ENCODE data around the gene PXDN. TPM values are rescaled to one million over a fixed set of nuclear protein-coding genes. Genes with fewer than 3 reads are reported as not detected.

The PXDN gene
- total and polyA plus RNA-seq, 9 of the 15 experiments (the other 6 are each of a cell fraction or from before 2014, with no cell fraction given), result 0.49 TPM; not detected in 8

- TF ChIP-seq CHD7 (IDR thresholded peaks at IDR 0.05; ENCODE audit: low read depth, low read length), result no peak
- TF ChIP-seq STAT5B (CRISPR knock-in tag; IDR thresholded peaks at IDR 0.05), result no peak
- no peak for TF ChIP-seq FIP1L1 (IDR thresholded peaks at IDR 0.05; ENCODE audit: low read depth, low read length, poor library complexity, severe bottlenecking)
- TF ChIP-seq ZNF133 (CRISPR knock-in tag; IDR thresholded peaks at IDR 0.05), result no peak
- no peak for TF ChIP-seq HMGN3 (IDR thresholded peaks at IDR 0.05; ENCODE audit: borderline replicate concordance, extremely low read depth, insufficient read length, low read depth, low read length)
- TF ChIP-seq CBX2 (IDR thresholded peaks at IDR 0.05; ENCODE audit: insufficient read depth, low read length, poor library complexity, severe bottlenecking), result no peak
- no peak for TF ChIP-seq ILK (tag; IDR thresholded peaks at IDR 0.05; ENCODE audit: borderline replicate concordance, low read depth)
- no peak for TF ChIP-seq E2F4 (CRISPR knock-in tag; IDR thresholded peaks at IDR 0.05; ENCODE audit: low read depth)
- no peak for TF ChIP-seq ELK3 (CRISPR knock-in tag; IDR thresholded peaks at IDR 0.05)
- no peak for TF ChIP-seq ZNF586 (CRISPR knock-in tag; conservative IDR thresholded peaks at IDR 0.05)
These were observed 62.2 kb downstream of the PXDN start (continued) for GRCh38 chr2:1682181-1682440.

Data from K562 (cell line).